ACC112 (cell line): ENCODE data around the gene PALLD.

ENCODE experiments used
- H2AFZ ChIP-seq: fragments of 200-600 bp; sonication (generic); one replicate; pipeline ENCODE4 v1.6.0; 2017; ENCODE audit warnings: antibody characterized with exemption, low read length; ENCODE audit not compliant: unreplicated experiment
- H3K27ac ChIP-seq: fragments of 200-600 bp; sonication (generic); 2 replicates; pipeline ENCODE4 v1.5.1; 2014; ENCODE audit warnings: low read depth, mild to moderate bottlenecking, antibody characterized with exemption, low read length, moderate library complexity
- H3K27me3 ChIP-seq: fragments of 200-600 bp; sonication (generic); 2 replicates; pipeline ENCODE4 v1.6.1; 2014; ENCODE audit warnings: mild to moderate bottlenecking, antibody characterized with exemption, low read length, moderate library complexity, mixed read lengths; ENCODE audit not compliant: insufficient read depth
- H3K36me3 ChIP-seq: fragments of 200-600 bp; sonication (generic); 2 replicates; pipeline ENCODE4 v1.6.1; 2016; ENCODE audit warnings: mild to moderate bottlenecking, antibody characterized with exemption, low read length, moderate library complexity, mixed read lengths; ENCODE audit not compliant: insufficient read depth
- H3K4me1 ChIP-seq: fragments of 200-600 bp; sonication (generic); one replicate; pipeline ENCODE4 v1.6.1; 2016; ENCODE audit warnings: low read length, mixed read lengths; ENCODE audit not compliant: insufficient read depth, unreplicated experiment, control insufficient read depth
- H3K4me3 ChIP-seq: fragments of 200-600 bp; sonication (generic); 2 replicates; pipeline ENCODE4 v1.5.1; 2014; ENCODE audit warnings: mild to moderate bottlenecking, low read depth, low read length
- H3K79me2 ChIP-seq: fragments of 200-600 bp; sonication (generic); one replicate; pipeline ENCODE4 v1.6.0; 2016; ENCODE audit warnings: low read length; ENCODE audit not compliant: control insufficient read depth, unreplicated experiment, insufficient read depth

The PALLD gene

DNA sequence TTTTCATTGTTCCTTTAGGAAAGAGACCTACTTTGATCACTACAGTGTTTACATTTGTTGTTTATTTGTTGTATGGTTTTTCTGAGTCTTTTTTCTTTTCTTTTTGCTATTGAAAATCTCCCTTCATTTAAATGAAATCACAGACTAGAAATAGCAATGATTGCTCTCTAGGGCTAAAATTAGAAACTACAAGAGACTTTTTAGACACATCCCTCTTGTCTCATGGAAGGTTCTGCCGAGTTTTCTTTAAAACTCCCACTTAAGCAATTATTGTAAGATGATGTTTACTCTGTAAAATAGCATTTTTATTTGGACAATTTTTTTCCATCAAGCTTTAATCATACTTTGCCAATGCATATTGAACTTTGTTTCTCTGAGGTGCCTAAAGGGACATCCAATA, 136.6 kb downstream of the PALLD start:
- no peak overlapping the region for H2AFZ ChIP-seq
- 0 out of 2 replicates have a peak overlapping the region, but pooled peaks have one; percentile 42 for H3K27ac ChIP-seq
- H3K4me1 ChIP-seq, result peaks cover 72% of the 10 kb centered on the region
- H3K27me3 ChIP-seq, result no peaks in the 10 kb centered on the region
- peaks cover 16% of the 10 kb centered on the region for H3K79me2 ChIP-seq
- H3K36me3 ChIP-seq, result no peaks in the 10 kb centered on the region
- peak overlapping the region; percentile 81 for H3K4me3 ChIP-seq

GRCh38 chr4:168634276-168634802, 137.5 kb downstream of the PALLD start:
- H3K79me2 ChIP-seq, result peaks cover 16% of the 10 kb centered on the region
- no peak overlapping the region for H2AFZ ChIP-seq
- H3K4me1 ChIP-seq, result peaks cover 78% of the 10 kb centered on the region
- H3K36me3 ChIP-seq, result no peaks in the 10 kb centered on the region
- H3K4me3 ChIP-seq, result peak overlapping the region; percentile 81
- peak overlapping the region; percentile 42 for H3K27ac ChIP-seq
- no peaks in the 10 kb centered on the region for H3K27me3 ChIP-seq

DNA sequence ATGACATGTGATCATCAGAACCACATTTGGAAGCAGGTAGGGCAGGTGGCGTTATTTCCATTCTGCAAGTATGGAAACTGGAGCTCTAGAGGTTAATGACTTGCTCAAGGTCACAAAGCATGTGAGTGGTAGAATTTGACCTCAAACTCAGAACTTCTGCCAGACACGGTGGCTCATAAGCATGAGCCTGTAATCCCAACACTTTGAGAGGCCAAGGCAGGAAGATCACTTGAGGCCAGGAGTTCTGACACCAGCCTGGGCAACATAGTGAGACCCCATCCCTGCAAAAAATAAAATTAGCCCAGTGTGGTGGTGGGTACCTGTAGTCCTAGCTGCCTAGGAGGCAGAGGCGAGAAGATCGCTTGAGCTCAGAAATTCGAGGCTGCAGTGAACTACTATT, 139.2 kb downstream of the PALLD start:
- peaks cover 16% of the 10 kb centered on the region for H3K79me2 ChIP-seq

GRCh38 chr4:168636506-168637196, 139.8 kb downstream of the PALLD start:
- Histone ChIP-seq H3K79me2 (peaks cover 16% of the 10 kb centered on the region), H3K4me3 (peak overlapping the region; percentile 42), H3K27me3 (no peaks in the 10 kb centered on the region), H2AFZ (peak overlapping the region; percentile 57), H3K4me1 (peaks cover 68% of the 10 kb centered on the region), H3K27ac (peak overlapping the region; percentile 83), H3K36me3 (no peaks in the 10 kb centered on the region)

More for the DNA sequence above, 139.2 kb downstream of the PALLD start:
- Histone ChIP-seq H3K27ac (peak overlapping the region; percentile 83), H2AFZ (no peak overlapping the region), H3K27me3 (no peaks in the 10 kb centered on the region), H3K4me3 (peak overlapping the region; percentile 42; the same call in 1 of the 2 replicates), H3K36me3 (no peaks in the 10 kb centered on the region), H3K4me1 (peaks cover 68% of the 10 kb centered on the region)

GRCh38 chr4:168637872-168638756, 141.3 kb downstream of the PALLD start:
- no peak overlapping the region for H2AFZ ChIP-seq
- peaks cover 63% of the 10 kb centered on the region for H3K4me1 ChIP-seq
- no peak overlapping the region for H3K4me3 ChIP-seq
- no peaks in the 10 kb centered on the region for H3K27me3 ChIP-seq
- 0 out of 2 replicates have a peak overlapping the region, but pooled peaks have one; percentile 83 for H3K27ac ChIP-seq
- H3K36me3 ChIP-seq, result no peaks in the 10 kb centered on the region
- H3K79me2 ChIP-seq, result peaks cover 13% of the 10 kb centered on the region

GRCh38 chr4:168639914-168640313, 143.1 kb downstream of the PALLD start:
- Histone ChIP-seq H3K36me3 (no peaks in the 10 kb centered on the region), H3K4me1 (peaks cover 54% of the 10 kb centered on the region), H2AFZ (no peak overlapping the region), H3K79me2 (peaks cover 15% of the 10 kb centered on the region), H3K27me3 (no peaks in the 10 kb centered on the region), H3K27ac (no peak overlapping the region), H3K4me3 (no peak overlapping the region)

DNA sequence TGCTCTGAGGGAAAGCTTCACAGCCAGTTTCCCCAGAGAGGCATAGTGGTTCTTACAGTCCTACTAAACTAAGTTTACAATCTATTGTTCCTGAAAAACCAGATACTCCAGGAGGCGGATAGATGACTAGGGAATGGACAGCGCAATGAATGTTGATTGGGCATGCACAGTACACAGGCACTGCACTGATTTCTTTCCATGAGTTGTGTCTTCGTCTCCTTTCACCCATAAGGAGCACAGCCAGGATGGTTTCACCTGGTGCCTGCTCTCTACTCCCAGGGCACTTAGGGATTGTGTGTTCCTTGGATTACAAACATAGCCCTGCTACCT, 144.9 kb downstream of the PALLD start:
- Histone ChIP-seq H3K79me2 (peaks cover 13% of the 10 kb centered on the region), H3K4me1 (peaks cover 42% of the 10 kb centered on the region), H2AFZ (no peak overlapping the region), H3K4me3 (no peak overlapping the region), H3K27ac (no peak overlapping the region), H3K27me3 (no peaks in the 10 kb centered on the region), H3K36me3 (no peaks in the 10 kb centered on the region)

- no peaks in the 10 kb centered on the region for H3K36me3 ChIP-seq
- peaks cover 34% of the 10 kb centered on the region for H3K4me1 ChIP-seq
- no peaks in the 10 kb centered on the region for H3K27me3 ChIP-seq
- H3K4me3 ChIP-seq, result peak overlapping the region; percentile 62
- peaks cover 13% of the 10 kb centered on the region for H3K79me2 ChIP-seq
- H3K27ac ChIP-seq, result peak overlapping the region; percentile 40
- peak overlapping the region; percentile 97 for H2AFZ ChIP-seq
These were observed 145.7 kb downstream of the PALLD start for GRCh38 chr4:168642591-168642990.

DNA sequence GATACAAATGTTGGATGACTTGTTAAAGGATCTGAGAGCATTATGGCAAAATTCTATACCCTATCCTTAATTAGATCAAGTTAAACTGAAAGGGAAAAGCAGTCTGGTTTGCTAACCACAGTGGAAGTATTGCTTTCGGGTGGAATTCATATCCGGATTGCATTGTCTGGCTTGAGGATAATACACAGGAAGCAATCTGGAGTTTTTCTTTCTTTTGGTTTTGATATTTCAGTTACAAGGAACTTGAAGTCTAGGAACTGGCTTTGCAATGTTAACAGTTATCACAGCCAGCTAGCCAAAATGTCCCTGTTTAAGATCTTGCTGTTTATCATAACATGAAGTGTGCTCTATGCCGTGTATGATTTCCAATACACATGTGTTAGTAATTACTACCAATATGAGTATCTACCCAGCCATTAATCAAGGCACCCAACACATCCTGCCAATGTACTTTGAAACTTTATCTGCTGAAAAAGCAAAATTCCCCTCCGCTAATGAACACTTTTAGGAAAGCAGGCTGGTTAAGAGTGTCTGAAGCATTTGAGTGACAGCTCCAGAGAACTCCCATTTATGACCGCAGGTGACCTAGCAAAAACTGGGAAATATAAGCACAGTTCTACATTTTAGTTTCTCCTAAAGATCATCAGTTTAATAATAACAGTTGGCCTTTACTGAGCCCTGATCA, 146.4 kb downstream of the PALLD start:
- peaks cover 13% of the 10 kb centered on the region for H3K79me2 ChIP-seq
- peak overlapping the region; percentile 62 for H3K4me3 ChIP-seq
- H3K4me1 ChIP-seq, result peaks cover 32% of the 10 kb centered on the region
- peak overlapping the region; percentile 40 for H3K27ac ChIP-seq
- no peaks in the 10 kb centered on the region for H3K27me3 ChIP-seq
- H2AFZ ChIP-seq, result peak overlapping the region; percentile 97
- no peaks in the 10 kb centered on the region for H3K36me3 ChIP-seq

DNA sequence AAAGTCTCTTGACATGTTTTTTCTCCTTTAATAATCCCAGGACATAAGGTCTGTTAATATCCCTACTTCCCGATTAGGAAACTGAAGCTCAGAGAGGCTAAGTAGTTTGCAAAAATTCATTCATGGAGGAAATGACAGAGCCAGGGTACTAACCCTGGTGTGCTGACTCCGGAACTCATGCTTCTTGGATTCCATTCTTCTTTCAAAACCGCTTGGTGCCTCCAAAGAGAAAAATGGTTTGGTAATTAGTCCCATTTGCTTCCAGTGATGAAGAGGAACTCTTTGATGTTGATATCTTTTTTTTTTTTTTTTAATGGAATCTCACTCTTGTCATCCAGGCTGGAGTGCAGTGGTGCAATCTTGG, 146.9 kb downstream of the PALLD start:
- H3K4me1 ChIP-seq, result peaks cover 35% of the 10 kb centered on the region
- peak overlapping the region; percentile 97 for H2AFZ ChIP-seq
- H3K4me3 ChIP-seq, result peak overlapping the region; percentile 62; the same call in 1 of the 2 replicates
- no peak overlapping the region; the same call in 1 of the 2 replicates for H3K27ac ChIP-seq
- H3K79me2 ChIP-seq, result peaks cover 13% of the 10 kb centered on the region
- no peaks in the 10 kb centered on the region for H3K36me3 ChIP-seq
- no peaks in the 10 kb centered on the region for H3K27me3 ChIP-seq
